CD4-positive, alpha-beta T cell treated with Interleukin-4 for 4 hours (primary cell): ENCODE data around the gene MRTFA.
"Not testable (repeated sequence)": the region's sequence is repeated elsewhere in the genome, so short reads cannot be mapped to it uniquely, and the experiment has no call there.

Experiments
- DNase-seq: peaks from one replicate; pipeline ENCODE4 v3.0.0-alpha.2; 2020

MRTFA gene

GRCh38 chr22:40593460-40594273 is 42.9 kb downstream of the MRTFA start:
- DNase-seq, result no peak

DNA sequence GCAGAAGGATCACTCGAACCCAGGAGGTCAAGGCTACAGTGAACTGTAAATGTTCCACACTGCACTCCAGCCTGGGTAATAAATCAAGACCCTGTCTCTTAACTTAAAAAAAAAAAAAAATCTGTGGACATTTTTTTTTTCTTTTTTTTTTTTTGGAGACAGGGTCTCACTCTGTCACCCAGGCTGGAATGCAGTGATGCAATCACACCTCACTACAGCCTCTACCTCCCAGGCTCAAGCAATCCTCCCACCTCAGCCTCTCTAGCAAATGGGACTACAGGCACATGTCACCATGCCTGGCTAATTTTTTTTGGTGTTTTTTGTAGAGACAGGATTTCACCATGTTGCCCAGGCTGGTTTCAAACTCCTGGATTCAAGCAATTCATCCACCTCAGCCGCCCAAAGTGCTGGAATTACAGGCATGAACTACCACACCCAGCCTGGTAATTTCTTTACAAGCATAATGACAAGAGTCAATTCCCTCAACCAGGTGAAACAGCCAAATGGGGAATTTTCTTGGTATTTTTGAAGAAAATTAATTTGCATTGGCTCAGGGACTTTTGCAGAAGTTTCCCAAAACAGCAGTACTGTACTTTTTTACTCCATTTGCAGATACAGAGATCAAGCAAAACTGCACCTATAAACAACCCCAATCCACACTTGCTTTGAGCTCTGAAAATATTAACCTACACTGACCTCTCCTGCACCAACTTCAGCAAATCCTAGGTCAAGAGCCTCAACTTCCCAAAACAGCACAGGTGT is 44.0 kb downstream of the MRTFA start:
- no peak for DNase-seq

GRCh38 chr22:40588726-40589125 is 47.8 kb downstream of the MRTFA start:
- no peak for DNase-seq

- DNase-seq, result no peak
Observed at GRCh38 chr22:40586781-40587180, 49.7 kb downstream of the MRTFA start.

GRCh38 chr22:40585310-40585751 is 51.2 kb downstream of the MRTFA start:
- DNase-seq, result no peak

GRCh38 chr22:40584766-40585165 is 51.8 kb downstream of the MRTFA start:
- not testable (repeated sequence) for DNase-seq

- no peak for DNase-seq
Observed at GRCh38 chr22:40583053-40583741, 53.3 kb downstream of the MRTFA start.

GRCh38 chr22:40582063-40582462 is 54.5 kb downstream of the MRTFA start:
- no peak for DNase-seq

DNA sequence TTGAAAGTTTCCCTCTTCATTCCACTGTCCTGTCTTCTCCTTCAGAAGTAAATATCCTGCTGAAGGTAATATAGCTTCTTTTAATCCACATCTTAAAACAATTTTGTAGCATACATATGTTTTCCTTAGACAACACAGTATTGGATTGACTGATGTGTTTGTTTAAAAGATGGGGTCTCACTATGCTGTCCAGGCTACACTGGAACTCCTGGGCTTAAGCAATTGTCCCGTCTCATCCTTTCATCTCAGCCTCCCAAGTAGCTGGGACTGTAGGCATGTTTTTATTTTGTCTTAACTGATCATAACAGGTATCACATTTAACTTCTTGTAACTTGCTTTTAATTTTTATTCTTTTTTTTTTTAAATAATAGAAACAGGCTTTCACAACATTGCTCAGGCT is 55.9 kb downstream of the MRTFA start:
- DNase-seq, result no peak

DNA sequence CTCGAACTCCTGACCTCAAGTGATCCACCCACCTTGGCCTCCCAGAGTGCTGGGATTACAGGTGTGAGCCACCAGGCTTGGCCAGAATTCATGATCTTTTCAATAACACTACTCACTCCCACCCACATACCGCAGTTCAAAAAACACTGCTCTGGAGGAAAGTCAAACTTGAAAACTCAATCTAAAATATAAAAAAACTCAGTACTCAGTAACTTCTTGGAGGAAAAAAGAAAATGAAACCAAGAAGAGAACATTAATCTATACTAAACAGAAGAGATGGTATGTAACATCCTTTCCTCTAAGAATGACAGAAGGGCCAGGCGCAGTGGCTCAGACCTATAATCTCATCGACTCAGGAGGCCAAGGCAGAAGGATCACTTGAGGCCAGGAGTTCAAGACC is 58.3 kb downstream of the MRTFA start:
- DNase-seq, result no peak

- no peak for DNase-seq
Observed at GRCh38 chr22:40572976-40573375, 63.5 kb downstream of the MRTFA start.

GRCh38 chr22:40571887-40572286 is 64.6 kb downstream of the MRTFA start:
- DNase-seq, result no peak

DNA sequence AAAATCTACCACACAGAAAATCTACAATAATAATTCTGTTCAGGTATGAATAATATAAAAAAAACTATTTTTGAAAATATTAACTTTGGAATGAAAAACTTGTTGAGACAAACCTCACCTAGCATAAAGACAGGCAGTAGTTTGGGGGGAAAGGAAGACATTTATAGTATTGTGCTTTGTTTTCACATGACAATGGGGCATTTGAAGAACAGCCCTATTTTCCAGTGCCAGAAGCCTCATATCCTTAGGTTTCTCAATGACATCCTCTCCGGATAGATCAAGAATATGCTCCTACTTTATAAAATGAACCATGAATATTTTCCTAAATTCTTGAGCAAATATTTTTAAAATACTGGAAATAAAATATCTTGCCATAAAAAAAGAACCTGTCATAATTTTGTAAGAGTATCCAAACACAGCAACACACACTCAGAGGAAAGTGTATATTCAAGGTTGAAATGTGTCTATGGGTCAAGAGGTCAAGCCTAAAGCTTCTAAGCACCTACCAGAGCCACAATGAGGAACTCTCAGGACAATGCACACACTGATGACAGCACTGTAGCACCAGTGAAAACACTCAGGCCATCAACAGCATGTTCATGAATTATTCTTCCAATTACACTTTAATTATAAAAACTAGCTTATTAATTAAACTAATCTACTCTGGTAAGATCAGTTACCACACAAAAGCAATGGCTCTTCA is 68.7 kb downstream of the MRTFA start:
- DNase-seq, result no peak

DNA sequence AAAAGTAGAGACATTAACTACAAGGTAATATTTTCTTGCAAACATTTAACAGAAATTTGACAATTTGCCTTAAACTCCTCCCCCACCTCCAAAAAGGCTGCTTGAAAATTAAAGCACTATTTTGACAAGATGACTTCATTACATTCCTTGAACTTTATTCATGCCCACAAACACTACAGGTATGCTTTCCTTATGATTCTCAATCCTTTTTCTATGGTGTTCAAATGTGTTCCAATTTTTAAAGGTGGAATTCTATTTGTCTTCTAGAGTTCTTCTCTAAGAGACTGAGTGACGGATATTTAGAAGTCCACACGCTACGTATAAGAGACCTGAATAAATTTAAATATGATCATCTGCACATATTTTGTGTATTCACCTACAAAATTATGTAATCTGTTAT is 69.4 kb downstream of the MRTFA start:
- DNase-seq, result no peak

- no peak for DNase-seq
Observed at GRCh38 chr22:40560994-40561515, 75.5 kb downstream of the MRTFA start.

DNA sequence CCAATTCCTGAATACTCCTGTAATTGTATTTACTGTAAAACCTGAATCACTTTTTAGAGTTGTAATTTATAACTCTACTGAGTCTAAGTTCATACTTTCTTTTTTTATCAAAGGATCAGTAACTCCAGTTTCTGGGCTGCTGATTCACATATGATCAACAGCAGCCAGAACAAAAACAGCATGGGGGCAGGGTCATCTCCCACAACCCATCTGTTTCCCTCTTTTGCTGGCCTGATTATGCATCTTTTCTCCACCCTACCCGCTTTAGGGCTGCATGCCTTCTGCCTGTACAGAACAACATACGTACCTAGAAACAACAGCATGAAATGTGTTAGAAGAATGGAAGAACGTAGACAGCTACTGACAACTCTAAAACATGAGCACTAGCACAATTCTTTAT is 76.0 kb downstream of the MRTFA start:
- DNase-seq, result no peak

- no peak for DNase-seq
Observed at GRCh38 chr22:40557972-40558371, 78.5 kb downstream of the MRTFA start.

DNA sequence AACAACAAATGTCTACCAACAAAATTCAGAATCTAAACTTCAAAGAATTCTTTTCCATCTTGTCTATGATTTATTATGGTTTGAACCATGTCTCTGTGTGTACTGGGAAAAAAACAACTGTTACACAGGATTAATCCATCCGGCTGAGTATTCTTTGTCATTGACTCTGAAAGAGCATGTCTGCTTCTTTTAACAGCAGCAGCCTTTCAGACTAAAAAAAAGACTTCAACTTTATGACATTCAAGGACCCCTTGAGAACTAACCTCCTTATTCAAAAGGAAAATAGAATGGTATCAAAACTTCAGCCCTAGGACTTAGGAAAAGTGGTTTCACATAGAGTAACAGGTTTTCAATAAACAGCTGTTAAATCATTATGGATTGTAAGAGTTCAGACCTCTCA is 79.9 kb downstream of the MRTFA start:
- DNase-seq, result no peak

DNA sequence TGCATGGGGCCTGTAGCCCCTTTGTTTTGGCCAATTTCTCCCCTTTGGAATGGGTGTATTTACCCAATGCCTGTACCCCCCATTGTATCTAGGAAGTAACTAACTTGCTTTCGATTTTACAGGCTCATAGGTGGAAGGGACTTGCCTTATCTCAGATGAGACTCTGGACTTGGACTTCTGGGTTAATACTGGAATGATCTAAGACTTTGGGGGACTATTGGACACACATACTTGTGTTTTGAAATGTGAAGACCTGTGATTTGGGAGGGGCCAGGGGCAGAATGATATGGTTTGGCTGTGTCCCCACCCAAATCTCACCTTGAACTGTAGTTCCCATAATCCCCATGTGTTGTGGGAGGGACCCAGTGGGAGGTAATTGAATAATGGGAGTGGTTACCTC is 82.5 kb downstream of the MRTFA start:
- DNase-seq, result not testable (repeated sequence)

- DNase-seq, result no peak
Observed at GRCh38 chr22:40553014-40553554, 83.4 kb downstream of the MRTFA start.

DNA sequence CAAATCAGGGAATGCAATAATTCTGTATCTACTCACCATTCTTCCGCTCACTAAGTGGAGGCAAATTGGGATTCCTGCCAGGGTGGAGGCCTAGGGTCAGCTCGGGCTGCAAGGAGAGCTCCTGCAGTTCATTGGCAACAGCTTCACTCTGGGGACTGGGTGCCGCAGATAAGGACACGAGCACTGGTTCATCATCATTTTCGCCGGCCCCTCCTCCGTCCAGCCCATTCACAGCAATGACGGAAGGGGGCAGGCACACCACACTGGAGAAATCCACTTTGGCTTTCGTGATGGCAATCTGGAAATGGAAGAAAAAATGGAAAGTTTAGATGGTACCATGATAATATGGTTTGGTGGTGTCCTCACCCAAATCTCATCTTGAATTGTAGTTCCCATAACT is 84.4 kb downstream of the MRTFA start:
- no peak for DNase-seq

GRCh38 chr22:40547729-40548143 is 88.8 kb downstream of the MRTFA start:
- no peak for DNase-seq
